Measurements from ENCODE around the gene TMEM273.

Gene TMEM273

DNA sequence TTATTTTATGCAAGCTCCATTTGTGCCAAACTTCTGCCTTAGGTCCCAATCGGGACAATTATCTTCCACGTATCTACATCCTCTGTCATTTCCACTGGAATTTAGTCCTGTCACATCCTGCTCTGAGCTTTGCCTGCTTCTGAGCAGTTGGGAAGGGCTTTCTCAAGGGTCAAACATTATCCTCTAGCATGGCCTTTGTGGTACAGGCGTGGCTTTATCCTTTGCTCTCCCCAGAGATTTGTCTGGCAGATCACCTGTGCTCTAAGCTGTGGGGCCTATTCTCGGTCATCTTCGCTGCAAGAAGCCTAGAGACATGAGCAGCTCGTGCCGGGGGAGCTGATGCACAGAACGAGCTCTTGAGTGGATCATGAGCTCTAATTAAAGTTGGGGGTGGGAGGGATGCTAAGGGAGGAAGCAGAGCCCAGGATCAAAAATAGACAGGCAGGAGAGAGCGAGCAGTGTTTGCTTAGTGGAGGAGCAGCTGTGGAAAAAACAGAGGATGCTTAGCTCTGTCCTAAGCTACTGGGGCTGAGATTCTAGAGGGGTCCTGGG is 19.8 kb upstream of the TMEM273 start:
- no peak overlapping the region for H2BK12ac ChIP-seq (ENCODE audit: low read length)
- no peaks in the 10 kb centered on the region for H3K36me3 ChIP-seq (replicated peaks in 1 of 2; ENCODE audit: control insufficient read depth in 2 of 2, insufficient read depth in 2 of 2, low read length in 2 of 2)
- no peak overlapping the region for H2AFZ ChIP-seq (ENCODE audit: low read length)
- H3K4ac ChIP-seq (ENCODE audit: low read length), result no peak overlapping the region
- H3K4me3 ChIP-seq (ENCODE audit: low read length in 2 of 2), result no peak overlapping the region
- H3K9me3 ChIP-seq (replicated peaks in 1 of 2; ENCODE audit: control insufficient read depth in 2 of 2, insufficient read depth in 1 of 2, low read depth in 1 of 2, low read length in 2 of 2), result no peaks in the 10 kb centered on the region
- H3K79me1 ChIP-seq (ENCODE audit: low read depth, low read length), result no peaks in the 10 kb centered on the region
- no peak overlapping the region for H2BK5ac ChIP-seq (ENCODE audit: low read length)
- H3K4me2 ChIP-seq (ENCODE audit: insufficient read depth, low read length, poor library complexity, severe bottlenecking), result no peak overlapping the region
- no peak overlapping the region for H3K27ac ChIP-seq (replicated peaks; ENCODE audit: low read length)
- WGBS, 2 donors (ENCODE audit: extremely low coverage in 2 of 2, insufficient read length in 2 of 2, insufficient replicate concordance in 1 of 2), result no CpG with 5 or more reads among the region's 9 CpGs
- no peak overlapping the region for H3K23ac ChIP-seq (ENCODE audit: low read depth, low read length, poor library complexity)
- no peak overlapping the region for H2BK15ac ChIP-seq (ENCODE audit: low read length)
- no peak overlapping the region for H3K18ac ChIP-seq (ENCODE audit: low read length)
- H3K4me1 ChIP-seq (ENCODE audit: control insufficient read depth in 2 of 2, insufficient read depth in 1 of 2, low read depth in 1 of 2, low read length in 2 of 2), result peaks cover 0 to under 1% of the 10 kb centered on the region in 2 donors
- no peak for DNase-seq (ENCODE audit: low spot score)
- H3K9ac ChIP-seq (ENCODE audit: low read depth, low read length, poor library complexity), result no peak overlapping the region
- H4K8ac ChIP-seq (ENCODE audit: low read depth, low read length), result no peak overlapping the region
- H2BK120ac ChIP-seq (ENCODE audit: low read depth, low read length), result no peak overlapping the region
- H3K27me3 ChIP-seq (ENCODE audit: control insufficient read depth in 3 of 3, insufficient read depth in 3 of 3, low read depth in 1 of 3, low read length in 3 of 3), result peaks cover 0 to 4% (median 0%) of the 10 kb centered on the region in 3 experiments
- H3K14ac ChIP-seq (ENCODE audit: low read length), result no peak overlapping the region
- H2AK5ac ChIP-seq (ENCODE audit: low read depth, low read length), result no peak overlapping the region
- no peak overlapping the region for H4K91ac ChIP-seq (ENCODE audit: low read depth, low read length, poor library complexity)

DNA sequence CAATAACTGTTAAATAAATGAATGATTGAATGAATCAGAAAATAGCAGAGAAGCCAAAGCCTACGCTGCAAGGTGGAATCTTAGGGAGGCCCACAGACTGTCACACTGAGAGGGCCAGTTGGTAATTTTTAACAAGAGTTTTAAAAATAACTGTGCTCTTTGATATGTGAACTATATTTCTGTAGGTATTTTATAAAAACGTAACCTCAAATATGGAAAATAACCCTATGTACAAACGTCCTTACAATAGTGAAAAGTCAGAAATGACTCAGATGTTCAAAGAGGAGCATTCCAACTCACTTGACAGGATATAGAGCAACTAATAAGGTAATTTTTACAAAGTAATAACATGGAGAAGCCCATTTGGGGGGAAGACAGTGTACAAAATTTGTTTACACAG is 18.9 kb upstream of the TMEM273 start:
- Histone ChIP-seq H3K4me3 (ENCODE audit: low read length in 2 of 2) (no peak overlapping the region), H4K8ac (ENCODE audit: low read depth, low read length) (no peak overlapping the region), H3K27me3 (ENCODE audit: control insufficient read depth in 3 of 3, insufficient read depth in 3 of 3, low read depth in 1 of 3, low read length in 3 of 3) (peaks cover 0 to 4% (median 0%) of the 10 kb centered on the region in 3 experiments), H3K4me2 (ENCODE audit: insufficient read depth, low read length, poor library complexity, severe bottlenecking) (no peak overlapping the region), H3K79me1 (ENCODE audit: low read depth, low read length) (no peaks in the 10 kb centered on the region), H4K91ac (ENCODE audit: low read depth, low read length, poor library complexity) (no peak overlapping the region), H2AK5ac (ENCODE audit: low read depth, low read length) (no peak overlapping the region), H2BK12ac (ENCODE audit: low read length) (no peak overlapping the region), H2BK5ac (ENCODE audit: low read length) (no peak overlapping the region), H3K23ac (ENCODE audit: low read depth, low read length, poor library complexity) (no peak overlapping the region), H3K18ac (ENCODE audit: low read length) (no peak overlapping the region), H2BK120ac (ENCODE audit: low read depth, low read length) (no peak overlapping the region), H3K36me3 (replicated peaks in 1 of 2; ENCODE audit: control insufficient read depth in 2 of 2, insufficient read depth in 2 of 2, low read length in 2 of 2) (no peaks in the 10 kb centered on the region), H2AFZ (ENCODE audit: low read length) (no peak overlapping the region), H3K4ac (ENCODE audit: low read length) (no peak overlapping the region), H3K9me3 (replicated peaks in 1 of 2; ENCODE audit: control insufficient read depth in 2 of 2, insufficient read depth in 1 of 2, low read depth in 1 of 2, low read length in 2 of 2) (no peaks in the 10 kb centered on the region), H3K9ac (ENCODE audit: low read depth, low read length, poor library complexity) (no peak overlapping the region), H2BK15ac (ENCODE audit: low read length) (no peak overlapping the region), H3K4me1 (ENCODE audit: control insufficient read depth in 2 of 2, insufficient read depth in 1 of 2, low read depth in 1 of 2, low read length in 2 of 2) (no peaks in the 10 kb centered on the region), H3K27ac (replicated peaks; ENCODE audit: low read length) (no peak overlapping the region), H3K14ac (ENCODE audit: low read length) (no peak overlapping the region)
- no CpG with 5 or more reads among the region's 3 CpGs for WGBS, 2 donors (ENCODE audit: extremely low coverage in 2 of 2, insufficient read length in 2 of 2, insufficient replicate concordance in 1 of 2)
- DNase-seq (ENCODE audit: low spot score), result no peak

DNA sequence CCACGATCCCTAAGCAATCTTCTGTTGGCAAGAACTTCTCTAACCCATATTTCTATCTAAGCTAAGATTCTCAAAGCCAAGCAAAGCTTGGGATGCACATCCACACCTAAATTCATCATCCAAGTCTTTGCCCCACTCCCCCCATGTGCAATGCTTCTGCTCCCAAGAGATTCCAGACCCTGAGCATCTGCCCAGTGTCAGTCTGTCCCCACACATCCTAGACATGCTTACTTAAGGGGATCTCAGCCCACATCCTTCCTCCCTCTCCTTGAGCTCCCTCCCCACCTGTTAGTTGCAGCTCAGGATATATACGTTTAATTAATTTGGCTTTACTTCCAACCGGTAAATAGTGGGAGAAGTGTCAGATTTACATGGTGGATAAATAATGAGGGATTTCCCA is 17.0 kb upstream of the TMEM273 start:
- H2BK12ac ChIP-seq (ENCODE audit: low read length), result no peak overlapping the region
- peaks cover 0 to 4% (median 0%) of the 10 kb centered on the region in 3 experiments for H3K27me3 ChIP-seq (ENCODE audit: control insufficient read depth in 3 of 3, insufficient read depth in 3 of 3, low read depth in 1 of 3, low read length in 3 of 3)
- H3K4me3 ChIP-seq (ENCODE audit: low read length in 2 of 2), result no peak overlapping the region
- H3K36me3 ChIP-seq (replicated peaks in 1 of 2; ENCODE audit: control insufficient read depth in 2 of 2, insufficient read depth in 2 of 2, low read length in 2 of 2), result no peaks in the 10 kb centered on the region
- H3K4me2 ChIP-seq (ENCODE audit: insufficient read depth, low read length, poor library complexity, severe bottlenecking), result no peak overlapping the region
- no peak for DNase-seq (ENCODE audit: low spot score)
- no peak overlapping the region for H3K9ac ChIP-seq (ENCODE audit: low read depth, low read length, poor library complexity)
- no peaks in the 10 kb centered on the region for H3K4me1 ChIP-seq (ENCODE audit: control insufficient read depth in 2 of 2, insufficient read depth in 1 of 2, low read depth in 1 of 2, low read length in 2 of 2)
- no peaks in the 10 kb centered on the region for H3K79me1 ChIP-seq (ENCODE audit: low read depth, low read length)
- no peaks in the 10 kb centered on the region for H3K9me3 ChIP-seq (replicated peaks in 1 of 2; ENCODE audit: control insufficient read depth in 2 of 2, insufficient read depth in 1 of 2, low read depth in 1 of 2, low read length in 2 of 2)
- H3K4ac ChIP-seq (ENCODE audit: low read length), result no peak overlapping the region
- H3K14ac ChIP-seq (ENCODE audit: low read length), result no peak overlapping the region
- no peak overlapping the region for H2AFZ ChIP-seq (ENCODE audit: low read length)
- no peak overlapping the region for H3K27ac ChIP-seq (replicated peaks; ENCODE audit: low read length)
- no peak overlapping the region for H2BK5ac ChIP-seq (ENCODE audit: low read length)
- H4K8ac ChIP-seq (ENCODE audit: low read depth, low read length), result no peak overlapping the region
- WGBS, 2 donors (ENCODE audit: extremely low coverage in 2 of 2, insufficient read length in 2 of 2, insufficient replicate concordance in 1 of 2), result no CpG with 5 or more reads among the region's 3 CpGs
- H2BK120ac ChIP-seq (ENCODE audit: low read depth, low read length), result no peak overlapping the region
- H3K23ac ChIP-seq (ENCODE audit: low read depth, low read length, poor library complexity), result no peak overlapping the region
- no peak overlapping the region for H2BK15ac ChIP-seq (ENCODE audit: low read length)
- no peak overlapping the region for H2AK5ac ChIP-seq (ENCODE audit: low read depth, low read length)
- H3K18ac ChIP-seq (ENCODE audit: low read length), result no peak overlapping the region
- H4K91ac ChIP-seq (ENCODE audit: low read depth, low read length, poor library complexity), result no peak overlapping the region

DNA sequence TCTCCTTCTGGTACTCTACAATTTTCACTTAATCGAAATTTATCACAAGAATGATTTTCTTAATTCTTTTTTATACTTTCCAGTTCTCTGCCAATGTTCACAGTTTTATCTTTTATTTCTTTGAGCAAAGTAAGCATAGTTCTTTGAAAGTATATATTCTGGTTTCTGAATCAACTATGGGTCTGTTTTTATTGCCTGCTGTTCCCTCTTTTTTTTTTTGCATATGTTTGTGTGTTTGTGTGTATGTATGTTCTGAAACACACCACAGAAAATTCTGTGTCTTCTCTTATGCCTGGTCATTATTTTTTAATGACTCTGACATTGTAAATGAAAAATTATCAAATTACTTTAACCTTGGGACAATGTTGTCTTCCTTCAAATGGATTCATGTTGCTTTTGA is 15.9 kb upstream of the TMEM273 start:
- Histone ChIP-seq H2BK15ac (ENCODE audit: low read length) (no peak overlapping the region), H3K79me1 (ENCODE audit: low read depth, low read length) (no peaks in the 10 kb centered on the region), H2BK12ac (ENCODE audit: low read length) (no peak overlapping the region), H3K9ac (ENCODE audit: low read depth, low read length, poor library complexity) (no peak overlapping the region), H2BK120ac (ENCODE audit: low read depth, low read length) (no peak overlapping the region), H3K27me3 (ENCODE audit: control insufficient read depth in 3 of 3, insufficient read depth in 3 of 3, low read depth in 1 of 3, low read length in 3 of 3) (peaks cover 0 to 4% (median 0%) of the 10 kb centered on the region in 3 experiments), H3K18ac (ENCODE audit: low read length) (no peak overlapping the region), H4K91ac (ENCODE audit: low read depth, low read length, poor library complexity) (no peak overlapping the region), H3K4me1 (ENCODE audit: control insufficient read depth in 2 of 2, insufficient read depth in 1 of 2, low read depth in 1 of 2, low read length in 2 of 2) (no peaks in the 10 kb centered on the region), H3K9me3 (replicated peaks in 1 of 2; ENCODE audit: control insufficient read depth in 2 of 2, insufficient read depth in 1 of 2, low read depth in 1 of 2, low read length in 2 of 2) (no peaks in the 10 kb centered on the region), H3K4ac (ENCODE audit: low read length) (no peak overlapping the region), H3K4me2 (ENCODE audit: insufficient read depth, low read length, poor library complexity, severe bottlenecking) (no peak overlapping the region), H3K36me3 (replicated peaks in 1 of 2; ENCODE audit: control insufficient read depth in 2 of 2, insufficient read depth in 2 of 2, low read length in 2 of 2) (no peaks in the 10 kb centered on the region), H4K8ac (ENCODE audit: low read depth, low read length) (no peak overlapping the region), H2AK5ac (ENCODE audit: low read depth, low read length) (no peak overlapping the region), H2AFZ (ENCODE audit: low read length) (no peak overlapping the region), H3K27ac (replicated peaks; ENCODE audit: low read length) (no peak overlapping the region), H3K14ac (ENCODE audit: low read length) (no peak overlapping the region), H3K23ac (ENCODE audit: low read depth, low read length, poor library complexity) (no peak overlapping the region), H2BK5ac (ENCODE audit: low read length) (no peak overlapping the region), H3K4me3 (ENCODE audit: low read length in 2 of 2) (no peak overlapping the region)
- DNase-seq (ENCODE audit: low spot score), result no peak
- 100% methylated on average over 1 of the region's 1 CpG; no CpG with 5 or more reads in 1 of the 2 donors for WGBS, 2 donors (ENCODE audit: extremely low coverage in 2 of 2, insufficient read length in 2 of 2, insufficient replicate concordance in 1 of 2)

All from neuronal stem cell (in vitro differentiated cells).